A673 (cell line): ENCODE data around the gene NR6A1.

ENCODE experiments used
- EZH2 ChIP-seq: fragments of 200-600 bp; sonication (generic); IDR thresholded peaks from 2 replicates; pipeline ENCODE4 v1.6.1; 2017; ENCODE audit warnings: borderline replicate concordance, low read depth, mild to moderate bottlenecking, mixed read lengths, antibody characterized with exemption, low read length; ENCODE audit not compliant: poor library complexity, severe bottlenecking
- TF ChIP-seq, protein P1 (sequence below): fragments of 300-800, 200-600 bp; sonication (generic); conservative IDR thresholded peaks from 2 replicates; pipeline ENCODE4 v1.5.1; 2017; ENCODE audit warnings: low read depth, mild to moderate bottlenecking, antibody characterized with exemption, low read length, moderate library complexity, mixed read lengths

- TF ChIP-seq EZH2: peak; percentile 37
- TF ChIP-seq, protein P1, sequence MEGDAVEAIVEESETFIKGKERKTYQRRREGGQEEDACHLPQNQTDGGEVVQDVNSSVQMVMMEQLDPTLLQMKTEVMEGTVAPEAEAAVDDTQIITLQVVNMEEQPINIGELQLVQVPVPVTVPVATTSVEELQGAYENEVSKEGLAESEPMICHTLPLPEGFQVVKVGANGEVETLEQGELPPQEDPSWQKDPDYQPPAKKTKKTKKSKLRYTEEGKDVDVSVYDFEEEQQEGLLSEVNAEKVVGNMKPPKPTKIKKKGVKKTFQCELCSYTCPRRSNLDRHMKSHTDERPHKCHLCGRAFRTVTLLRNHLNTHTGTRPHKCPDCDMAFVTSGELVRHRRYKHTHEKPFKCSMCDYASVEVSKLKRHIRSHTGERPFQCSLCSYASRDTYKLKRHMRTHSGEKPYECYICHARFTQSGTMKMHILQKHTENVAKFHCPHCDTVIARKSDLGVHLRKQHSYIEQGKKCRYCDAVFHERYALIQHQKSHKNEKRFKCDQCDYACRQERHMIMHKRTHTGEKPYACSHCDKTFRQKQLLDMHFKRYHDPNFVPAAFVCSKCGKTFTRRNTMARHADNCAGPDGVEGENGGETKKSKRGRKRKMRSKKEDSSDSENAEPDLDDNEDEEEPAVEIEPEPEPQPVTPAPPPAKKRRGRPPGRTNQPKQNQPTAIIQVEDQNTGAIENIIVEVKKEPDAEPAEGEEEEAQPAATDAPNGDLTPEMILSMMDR: peak; percentile 22; the same call in 1 of the 2 replicates
These were observed 265.9 kb downstream of the NR6A1 start for GRCh38 chr9:124505006-124505900.
